A673 (cell line): ENCODE results near the gene ZNF594.
"Not testable (repeated sequence)": the region's sequence is repeated elsewhere in the genome, so short reads cannot be mapped to it uniquely, and the experiment has no call there.

ENCODE experiments used
- CTCF ChIP-seq: fragments of 300-800, 200-600 bp; sonication (generic); conservative IDR thresholded peaks from 2 replicates; pipeline ENCODE4 v1.5.1; 2017; ENCODE audit warnings: low read depth, mild to moderate bottlenecking, antibody characterized with exemption, low read length, moderate library complexity, mixed read lengths
- EZH2 ChIP-seq: fragments of 200-600 bp; sonication (generic); IDR thresholded peaks from 2 replicates; pipeline ENCODE4 v1.6.1; 2017; ENCODE audit warnings: borderline replicate concordance, low read depth, mild to moderate bottlenecking, mixed read lengths, antibody characterized with exemption, low read length; ENCODE audit not compliant: poor library complexity, severe bottlenecking

DNA sequence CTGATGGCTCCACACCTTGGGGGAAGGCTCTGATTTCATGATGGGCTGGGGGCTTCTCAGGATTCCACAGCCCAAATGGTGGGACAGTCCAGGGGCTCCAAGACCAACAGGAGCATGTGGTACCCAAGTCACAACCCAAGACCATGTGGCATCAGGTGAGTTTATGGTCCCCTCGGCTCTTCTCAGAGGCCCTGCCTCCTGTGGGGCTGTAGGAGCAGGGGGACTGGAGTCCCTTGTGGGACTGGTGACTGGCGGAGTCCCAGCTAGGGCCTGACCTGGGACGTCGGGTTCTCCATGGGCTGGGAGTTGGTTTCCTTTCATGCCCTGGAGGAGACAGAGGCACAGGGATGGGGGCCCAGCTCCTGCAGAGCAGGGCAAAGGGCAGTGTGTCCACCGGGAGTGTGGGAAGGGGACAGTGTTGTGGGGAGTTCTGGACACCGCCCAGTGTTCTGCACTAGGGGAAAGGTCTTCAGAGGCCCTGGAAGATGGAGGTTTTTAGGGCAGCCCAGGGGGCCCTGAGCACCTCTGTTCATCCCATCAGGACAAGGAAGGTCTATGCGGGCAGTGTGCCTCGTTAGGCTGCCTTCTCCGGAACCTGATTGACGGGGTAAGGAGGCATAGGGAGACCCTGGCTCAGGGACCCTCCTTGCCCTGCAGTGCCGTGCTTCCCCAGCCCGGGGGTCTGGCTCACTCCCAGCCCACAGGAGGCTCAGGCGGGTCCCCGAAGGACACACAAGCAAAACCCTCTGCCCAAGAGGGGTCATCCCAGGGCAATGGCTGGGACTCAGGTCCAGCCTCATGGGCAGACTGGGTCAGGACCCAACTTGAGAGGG, 54.9 kb downstream of the ZNF594 start:
- not testable (repeated sequence) for TF ChIP-seq CTCF, EZH2
